ENCODE measurements around the gene UNC5A. TPM values are rescaled to one million over a fixed set of nuclear protein-coding genes. Genes with fewer than 3 reads are reported as not detected.

UNC5A gene
- total RNA-seq, 1 experiment from 2014 or later: 10.1 TPM

GRCh38 chr5:176788941-176789872 lies 21.2 kb upstream of the UNC5A start:
- Histone ChIP-seq H3K27me3 (ENCODE audit: insufficient read depth, low read length) (no peaks in the 10 kb centered on the region; the same call in 1 of the 2 replicates), H3K36me3 (ENCODE audit: control insufficient read depth in 1 of 2, insufficient read depth in 2 of 2, low read length in 2 of 2) (no peaks in the 10 kb centered on the region), H3K9me3 (ENCODE audit: control insufficient read depth in 1 of 2, insufficient read depth in 1 of 2, low read depth in 1 of 2, low read length in 2 of 2) (no peaks in the 10 kb centered on the region), H3K4me2 (ENCODE audit: low read length) (peak overlapping the region; percentile 45), H3K4me1 (ENCODE audit: control insufficient read depth in 1 of 2, insufficient read depth in 2 of 2, low read length in 2 of 2) (peaks cover 9 to 35% of the 10 kb centered on the region in 2 experiments), H3K27ac (ENCODE audit: low read depth, low read length) (no peak overlapping the region), H3K4me3 (replicated peaks in 1 of 2; ENCODE audit: low read depth in 1 of 2, low read length in 2 of 2) (no peak overlapping the region), H2AFZ (ENCODE audit: low read depth, low read length, poor library complexity, severe bottlenecking) (no peak overlapping the region), H3K79me2 (ENCODE audit: insufficient read depth, low read length) (no peaks in the 10 kb centered on the region), H3K9ac (ENCODE audit: low read length) (no peak overlapping the region), H3K9me2 (ENCODE audit: insufficient read depth) (no peaks in the 10 kb centered on the region), H4K20me1 (ENCODE audit: insufficient read depth) (no peaks in the 10 kb centered on the region)
- POLR2A ChIA-PET: no interaction called here
- intact Hi-C loops (cut with micrococcal nuclease): no loop called here
- DNase-seq (ENCODE audit: low read depth, low spot score): no peak
- RAD21 ChIA-PET (ENCODE audit: low non-redundant PET in 1 of 2, low total read pairs in 2 of 2, uncharacterized antibody in 2 of 2, unreplicated experiment in 2 of 2): no interaction called here
- BruUV-seq (replicated peaks): no TSS peak
- TF ChIP-seq TCF7L2 (IDR thresholded peaks at IDR 0.05; ENCODE audit: borderline replicate concordance, extremely low read depth, insufficient read depth, insufficient read length): no peak
- TF ChIP-seq MAX (IDR thresholded peaks at IDR 0.05): no peak
- CTCF ChIA-PET: no interaction called here
- ATAC-seq: no peak

DNA sequence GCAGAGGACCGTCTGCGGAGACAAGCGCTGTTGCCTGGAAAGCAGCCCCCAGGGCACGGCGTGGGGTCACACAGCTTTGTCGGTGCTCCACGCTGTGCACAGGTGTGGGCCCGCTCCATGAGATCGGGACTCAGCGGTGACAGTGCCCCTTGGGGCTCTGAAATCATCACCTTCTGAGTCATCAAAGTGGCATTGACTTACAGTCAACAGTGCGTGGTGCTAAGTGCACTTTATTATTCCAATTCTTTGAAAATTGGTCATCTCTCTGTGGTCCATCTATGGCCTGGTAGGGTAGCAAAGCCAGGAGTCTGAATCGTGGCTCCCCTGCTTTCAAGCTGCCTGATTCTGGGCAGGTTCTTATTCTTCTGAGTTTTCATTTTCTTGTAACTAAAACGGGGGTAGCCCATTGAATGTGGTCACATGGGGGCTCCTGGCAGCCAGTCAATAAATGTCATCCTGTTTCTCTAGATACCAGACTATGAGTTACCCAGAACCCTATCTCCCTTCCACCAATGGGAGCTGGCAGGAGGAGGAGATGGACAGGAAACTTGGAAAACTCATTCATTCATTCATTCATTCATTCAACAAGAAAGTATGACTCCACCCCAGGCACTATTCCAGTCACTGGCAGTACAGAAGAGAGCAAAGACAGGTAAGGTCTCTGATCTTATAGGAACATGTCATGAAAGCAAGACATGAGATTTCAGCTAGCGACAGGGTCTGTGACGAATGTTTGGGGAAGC lies 20.3 kb upstream of the UNC5A start:
- H3K27ac ChIP-seq (ENCODE audit: low read depth, low read length): no peak overlapping the region
- CTCF ChIA-PET: no interaction called here
- H3K79me2 ChIP-seq (ENCODE audit: insufficient read depth, low read length): no peaks in the 10 kb centered on the region
- no peaks in the 10 kb centered on the region for H3K9me2 ChIP-seq (ENCODE audit: insufficient read depth)
- ATAC-seq (peak; percentile 43), DNase-seq (ENCODE audit: low read depth, low spot score) (no peak)
- H3K4me3 ChIP-seq (replicated peaks in 1 of 2; ENCODE audit: low read depth in 1 of 2, low read length in 2 of 2): no peak overlapping the region
- RAD21 ChIA-PET (ENCODE audit: low non-redundant PET in 1 of 2, low total read pairs in 2 of 2, uncharacterized antibody in 2 of 2, unreplicated experiment in 2 of 2): no interaction called here
- BruUV-seq (replicated peaks): no TSS peak
- TF ChIP-seq FOSL1 (IDR thresholded peaks at IDR 0.05; ENCODE audit: low read depth) (peak; percentile 68), TCF7L2 (IDR thresholded peaks at IDR 0.05; ENCODE audit: borderline replicate concordance, extremely low read depth, insufficient read depth, insufficient read length) (peak; percentile 52)
- TF ChIP-seq, protein P1, sequence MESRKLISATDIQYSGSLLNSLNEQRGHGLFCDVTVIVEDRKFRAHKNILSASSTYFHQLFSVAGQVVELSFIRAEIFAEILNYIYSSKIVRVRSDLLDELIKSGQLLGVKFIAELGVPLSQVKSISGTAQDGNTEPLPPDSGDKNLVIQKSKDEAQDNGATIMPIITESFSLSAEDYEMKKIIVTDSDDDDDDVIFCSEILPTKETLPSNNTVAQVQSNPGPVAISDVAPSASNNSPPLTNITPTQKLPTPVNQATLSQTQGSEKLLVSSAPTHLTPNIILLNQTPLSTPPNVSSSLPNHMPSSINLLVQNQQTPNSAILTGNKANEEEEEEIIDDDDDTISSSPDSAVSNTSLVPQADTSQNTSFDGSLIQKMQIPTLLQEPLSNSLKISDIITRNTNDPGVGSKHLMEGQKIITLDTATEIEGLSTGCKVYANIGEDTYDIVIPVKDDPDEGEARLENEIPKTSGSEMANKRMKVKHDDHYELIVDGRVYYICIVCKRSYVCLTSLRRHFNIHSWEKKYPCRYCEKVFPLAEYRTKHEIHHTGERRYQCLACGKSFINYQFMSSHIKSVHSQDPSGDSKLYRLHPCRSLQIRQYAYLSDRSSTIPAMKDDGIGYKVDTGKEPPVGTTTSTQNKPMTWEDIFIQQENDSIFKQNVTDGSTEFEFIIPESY (IDR thresholded peaks at IDR 0.05; ENCODE audit: extremely low read depth, insufficient replicate concordance, low read length): no peak
- POLR2A ChIA-PET: no interaction called here
- no peak overlapping the region for H3K9ac ChIP-seq (ENCODE audit: low read length)
- H3K9me3 ChIP-seq (ENCODE audit: control insufficient read depth in 1 of 2, insufficient read depth in 1 of 2, low read depth in 1 of 2, low read length in 2 of 2): no peaks in the 10 kb centered on the region
- H3K27me3 ChIP-seq (ENCODE audit: insufficient read depth, low read length): no peaks in the 10 kb centered on the region; the same call in 1 of the 2 replicates
- peak overlapping the region; percentile 45 for H3K4me2 ChIP-seq (ENCODE audit: low read length)
- H3K36me3 ChIP-seq (ENCODE audit: control insufficient read depth in 1 of 2, insufficient read depth in 2 of 2, low read length in 2 of 2): no peaks in the 10 kb centered on the region
- H3K4me1 ChIP-seq (ENCODE audit: control insufficient read depth in 1 of 2, insufficient read depth in 2 of 2, low read length in 2 of 2): peaks cover 3 to 26% of the 10 kb centered on the region in 2 experiments; a peak in 2 of 4 replicates
- no peak overlapping the region for H2AFZ ChIP-seq (ENCODE audit: low read depth, low read length, poor library complexity, severe bottlenecking)
- no peaks in the 10 kb centered on the region for H4K20me1 ChIP-seq (ENCODE audit: insufficient read depth)
- intact Hi-C loops (cut with micrococcal nuclease): no loop called here
